ENCODE data around the gene SFXN5.

Gene SFXN5

GRCh38 chr2:72952110-72952823 lies 119.2 kb downstream of the SFXN5 start:
- Histone ChIP-seq H3K79me2 (ENCODE audit: insufficient read depth, low read depth) (no peaks in the 10 kb centered on the region), H3K27ac (no peak overlapping the region), H3K27me3 (ENCODE audit: insufficient read depth, low read depth) (no peaks in the 10 kb centered on the region), H3K36me3 (ENCODE audit: insufficient read depth) (no peaks in the 10 kb centered on the region), H4K20me1 (ENCODE audit: insufficient read depth) (no peaks in the 10 kb centered on the region), H2AFZ (ENCODE audit: low read depth) (no peak overlapping the region), H3K4me2 (no peak overlapping the region), H3K4me1 (ENCODE audit: low read depth, poor library complexity, severe bottlenecking) (no peaks in the 10 kb centered on the region), H3K9ac (no peak overlapping the region), H3K4me3 (IDR thresholded peaks at IDR 0.05; ENCODE audit: insufficient read depth, low read depth, low read length) (no peak overlapping the region)
- TF ChIP-seq CTCF (conservative IDR thresholded peaks at IDR 0.05; ENCODE audit: low read depth, low read length) = no peak

- Histone ChIP-seq H3K9ac (no peak overlapping the region), H3K36me3 (ENCODE audit: insufficient read depth) (no peaks in the 10 kb centered on the region), H3K4me1 (ENCODE audit: low read depth, poor library complexity, severe bottlenecking) (no peaks in the 10 kb centered on the region), H2AFZ (ENCODE audit: low read depth) (no peak overlapping the region), H3K4me2 (no peak overlapping the region), H3K27me3 (ENCODE audit: insufficient read depth, low read depth) (no peaks in the 10 kb centered on the region), H3K79me2 (ENCODE audit: insufficient read depth, low read depth) (no peaks in the 10 kb centered on the region), H3K27ac (no peak overlapping the region), H3K4me3 (IDR thresholded peaks at IDR 0.05; ENCODE audit: insufficient read depth, low read depth, low read length) (no peak overlapping the region), H4K20me1 (ENCODE audit: insufficient read depth) (no peaks in the 10 kb centered on the region)
- TF ChIP-seq CTCF (conservative IDR thresholded peaks at IDR 0.05; ENCODE audit: low read depth, low read length) = no peak
Measured at GRCh38 chr2:72951303-72952095, 120.0 kb downstream of the SFXN5 start.

GRCh38 chr2:72950558-72951255 lies 120.8 kb downstream of the SFXN5 start:
- Histone ChIP-seq H2AFZ (ENCODE audit: low read depth) (no peak overlapping the region), H3K79me2 (ENCODE audit: insufficient read depth, low read depth) (no peaks in the 10 kb centered on the region), H3K27me3 (ENCODE audit: insufficient read depth, low read depth) (no peaks in the 10 kb centered on the region), H4K20me1 (ENCODE audit: insufficient read depth) (no peaks in the 10 kb centered on the region), H3K4me1 (ENCODE audit: low read depth, poor library complexity, severe bottlenecking) (no peaks in the 10 kb centered on the region), H3K9ac (no peak overlapping the region), H3K27ac (no peak overlapping the region), H3K4me3 (IDR thresholded peaks at IDR 0.05; ENCODE audit: insufficient read depth, low read depth, low read length) (no peak overlapping the region), H3K4me2 (no peak overlapping the region), H3K36me3 (ENCODE audit: insufficient read depth) (no peaks in the 10 kb centered on the region)
- no peak for TF ChIP-seq CTCF (conservative IDR thresholded peaks at IDR 0.05; ENCODE audit: low read depth, low read length)

GRCh38 chr2:72949642-72950041 lies 121.9 kb downstream of the SFXN5 start:
- no peaks in the 10 kb centered on the region for H3K79me2 ChIP-seq (ENCODE audit: insufficient read depth, low read depth)
- no peak overlapping the region for H3K4me2 ChIP-seq
- H3K4me3 ChIP-seq (IDR thresholded peaks at IDR 0.05; ENCODE audit: insufficient read depth, low read depth, low read length) = no peak overlapping the region
- H3K9ac ChIP-seq = no peak overlapping the region
- H3K27me3 ChIP-seq (ENCODE audit: insufficient read depth, low read depth) = no peaks in the 10 kb centered on the region
- H2AFZ ChIP-seq (ENCODE audit: low read depth) = no peak overlapping the region
- H3K27ac ChIP-seq = no peak overlapping the region
- H3K4me1 ChIP-seq (ENCODE audit: low read depth, poor library complexity, severe bottlenecking) = no peaks in the 10 kb centered on the region
- no peaks in the 10 kb centered on the region for H4K20me1 ChIP-seq (ENCODE audit: insufficient read depth)
- no peaks in the 10 kb centered on the region for H3K36me3 ChIP-seq (ENCODE audit: insufficient read depth)
- no peak for TF ChIP-seq CTCF (conservative IDR thresholded peaks at IDR 0.05; ENCODE audit: low read depth, low read length)

Measured in KMS-11 (cell line).